ENCODE results near the gene GRK2.
A peak's percentile ranks its signal among the peaks of the same experiment; 100 is the strongest.

GRK2 gene

GRCh38 chr11:67299471-67300191 lies 33.4 kb downstream of the GRK2 start:
- DNase-seq (ENCODE audit: low read depth, low spot score): no peak

GRCh38 chr11:67300256-67300755 lies 34.0 kb downstream of the GRK2 start:
- no peak for DNase-seq (ENCODE audit: low read depth, low spot score)

- no peak for DNase-seq (ENCODE audit: low read depth, low spot score)
Observed at GRCh38 chr11:67300756-67301312, 34.6 kb downstream of the GRK2 start.

- DNase-seq (ENCODE audit: low read depth, low spot score): no peak
Observed at GRCh38 chr11:67301313-67301921, 35.1 kb downstream of the GRK2 start.

- peak; percentile 80 for DNase-seq (ENCODE audit: low read depth, low spot score)
Observed at GRCh38 chr11:67301951-67302516, 35.8 kb downstream of the GRK2 start.

- peak; percentile 56 for DNase-seq (ENCODE audit: low read depth, low spot score)
Observed at GRCh38 chr11:67302571-67303131, 36.4 kb downstream of the GRK2 start.

GRCh38 chr11:67303132-67303834 lies 37.0 kb downstream of the GRK2 start, which contains the start of gene SSH3:
Gene SSH3, plus strand, starts transcription at chr11:67303530. Its CDS starts 96 bp downstream, at chr11:67303626.
- DNase-seq (ENCODE audit: low read depth, low spot score): no peak

GRCh38 chr11:67303835-67304411 lies 37.6 kb downstream of the GRK2 start:
- DNase-seq (ENCODE audit: low read depth, low spot score): no peak

GRCh38 chr11:67304511-67305113 lies 38.3 kb downstream of the GRK2 start:
- no peak for DNase-seq (ENCODE audit: low read depth, low spot score)

- DNase-seq (ENCODE audit: low read depth, low spot score): no peak
Observed at GRCh38 chr11:67306769-67307544, 40.7 kb downstream of the GRK2 start.

GRCh38 chr11:67307545-67308001 lies 41.3 kb downstream of the GRK2 start:
- no peak for DNase-seq (ENCODE audit: low read depth, low spot score)

GRCh38 chr11:67308031-67308866 lies 42.0 kb downstream of the GRK2 start:
- DNase-seq (ENCODE audit: low read depth, low spot score): no peak

GRCh38 chr11:67309166-67309565 lies 42.9 kb downstream of the GRK2 start:
- DNase-seq (ENCODE audit: low read depth, low spot score): no peak

GRCh38 chr11:67309661-67310061 lies 43.4 kb downstream of the GRK2 start:
- DNase-seq (ENCODE audit: low read depth, low spot score): no peak

- no peak for DNase-seq (ENCODE audit: low read depth, low spot score)
Observed at GRCh38 chr11:67310246-67311050, 44.2 kb downstream of the GRK2 start.

- no peak for DNase-seq (ENCODE audit: low read depth, low spot score)
Observed at GRCh38 chr11:67311051-67311555, 44.8 kb downstream of the GRK2 start.

GRCh38 chr11:67311556-67312082 lies 45.3 kb downstream of the GRK2 start:
- DNase-seq (ENCODE audit: low read depth, low spot score): no peak
